ENCODE results near the gene OBP2A. TPM values are rescaled to one million over a fixed set of nuclear protein-coding genes. Genes with fewer than 3 reads are reported as not detected.
"Not testable (repeated sequence)": the region's sequence is repeated elsewhere in the genome, so short reads cannot be mapped to it uniquely, and the experiment has no call there.

OBP2A gene
- total RNA-seq, 4 donors from 2014 or later, result not detected

- Histone ChIP-seq H3K4me1 (no peaks in the 10 kb centered on the region), H3K4me3 (no peak overlapping the region), H3K9me3 (no peaks in the 10 kb centered on the region), H3K27me3 (no peaks in the 10 kb centered on the region), H3K27ac (no peak overlapping the region), H3K36me3 (peaks cover 0 to 10% (median 0%) of the 10 kb centered on the region in 4 donors)
- intact Hi-C loops (cut with DNase I; ENCODE audit: low total_unique reads) (no loop called here), in situ Hi-C loops (cut with MboI; ENCODE audit: low pct_ligation_motif_present in 1 of 4, low pct_unique_long_range_greater_than_20kb in 1 of 4, low sequenced_read_pairs in 3 of 4) (no loop called here)
- 70 to 89% methylated on average over 4 to 9 of the region's 9 CpGs for WGBS, 2 donors (ENCODE audit: low coverage in 1 of 2)
- no peak for DNase-seq
- TF ChIP-seq EP300 (IDR thresholded peaks at IDR 0.05; ENCODE audit: low read depth), result no peak
- no peak for TF ChIP-seq POLR2AphosphoS5 (IDR thresholded peaks at IDR 0.05)
These were observed 37.6 kb upstream of the OBP2A start for GRCh38 chr9:135508211-135508820.

- in situ Hi-C loops (cut with MboI; ENCODE audit: low pct_ligation_motif_present in 1 of 4, low pct_unique_long_range_greater_than_20kb in 1 of 4, low sequenced_read_pairs in 3 of 4) (no loop called here), intact Hi-C loops (cut with DNase I; ENCODE audit: low total_unique reads) (no loop called here)
- TF ChIP-seq POLR2A (IDR thresholded peaks at IDR 0.05) (no peak), EP300 (IDR thresholded peaks at IDR 0.05; ENCODE audit: low read depth) (no peak), POLR2AphosphoS5 (IDR thresholded peaks at IDR 0.05) (no peak), CTCF (IDR thresholded peaks at IDR 0.05) (no peak)
- H3K9me3 ChIP-seq, result no peaks in the 10 kb centered on the region
- WGBS, 2 donors (ENCODE audit: low coverage in 1 of 2), result 64 to 80% methylated on average over 2 of the region's 2 CpGs
- H3K27ac ChIP-seq, result no peak overlapping the region
- no peak overlapping the region for H3K4me3 ChIP-seq
- H3K4me1 ChIP-seq, result no peaks in the 10 kb centered on the region
- H3K36me3 ChIP-seq, result no peaks in the 10 kb centered on the region
- no peaks in the 10 kb centered on the region for H3K27me3 ChIP-seq
- DNase-seq, result no peak
These were observed 36.5 kb upstream of the OBP2A start for GRCh38 chr9:135509458-135509857.

- no peaks in the 10 kb centered on the region for H3K4me1 ChIP-seq
- WGBS, 2 donors (ENCODE audit: low coverage in 1 of 2), result 71 to 78% methylated on average over 6 to 10 of the region's 10 CpGs
- no peak overlapping the region for H3K27ac ChIP-seq
- no peak overlapping the region for H3K4me3 ChIP-seq
- no peak for DNase-seq
- peaks cover under 1% of the 10 kb centered on the region for H3K27me3 ChIP-seq
- TF ChIP-seq EP300 (IDR thresholded peaks at IDR 0.05; ENCODE audit: low read depth) (no peak), POLR2AphosphoS5 (IDR thresholded peaks at IDR 0.05) (no peak), POLR2A (IDR thresholded peaks at IDR 0.05) (no peak), CTCF (IDR thresholded peaks at IDR 0.05) (no peak)
- intact Hi-C loops (cut with DNase I; ENCODE audit: low total_unique reads), result no loop called here
- H3K9me3 ChIP-seq, result no peaks in the 10 kb centered on the region
- no peaks in the 10 kb centered on the region for H3K36me3 ChIP-seq
- in situ Hi-C loops (cut with MboI; ENCODE audit: low pct_ligation_motif_present in 1 of 4, low pct_unique_long_range_greater_than_20kb in 1 of 4, low sequenced_read_pairs in 3 of 4), result no loop called here
These were observed 33.7 kb upstream of the OBP2A start for GRCh38 chr9:135512241-135512603.

GRCh38 chr9:135512904-135513303 is 33.0 kb upstream of the OBP2A start:
- H3K4me3 ChIP-seq, result no peak overlapping the region
- no peak for DNase-seq
- H3K36me3 ChIP-seq, result no peaks in the 10 kb centered on the region
- H3K9me3 ChIP-seq, result no peaks in the 10 kb centered on the region
- in situ Hi-C loops (cut with MboI; ENCODE audit: low pct_ligation_motif_present in 1 of 4, low pct_unique_long_range_greater_than_20kb in 1 of 4, low sequenced_read_pairs in 3 of 4), result no loop called here
- intact Hi-C loops (cut with DNase I; ENCODE audit: low total_unique reads), result no loop called here
- peaks cover 6% of the 10 kb centered on the region for H3K27me3 ChIP-seq
- no peaks in the 10 kb centered on the region for H3K4me1 ChIP-seq
- TF ChIP-seq POLR2AphosphoS5 (IDR thresholded peaks at IDR 0.05) (no peak), POLR2A (IDR thresholded peaks at IDR 0.05) (no peak), EP300 (IDR thresholded peaks at IDR 0.05; ENCODE audit: low read depth) (no peak), CTCF (IDR thresholded peaks at IDR 0.05) (no peak)
- 34% methylated on average over 7 of the region's 7 CpGs; no CpG with 5 or more reads in 1 of the 2 donors for WGBS, 2 donors (ENCODE audit: low coverage in 1 of 2)
- H3K27ac ChIP-seq, result no peak overlapping the region

GRCh38 chr9:135513351-135513846 is 32.5 kb upstream of the OBP2A start:
- Histone ChIP-seq H3K27ac (no peak overlapping the region), H3K36me3 (no peaks in the 10 kb centered on the region), H3K9me3 (no peaks in the 10 kb centered on the region), H3K4me3 (no peak overlapping the region), H3K27me3 (peaks cover 9% of the 10 kb centered on the region), H3K4me1 (no peaks in the 10 kb centered on the region)
- DNase-seq, result no peak
- 80 to 83% methylated on average over 6 to 19 of the region's 19 CpGs for WGBS, 2 donors (ENCODE audit: low coverage in 1 of 2)
- in situ Hi-C loops (cut with MboI; ENCODE audit: low pct_ligation_motif_present in 1 of 4, low pct_unique_long_range_greater_than_20kb in 1 of 4, low sequenced_read_pairs in 3 of 4) (no loop called here), intact Hi-C loops (cut with DNase I; ENCODE audit: low total_unique reads) (no loop called here)
- TF ChIP-seq EP300 (IDR thresholded peaks at IDR 0.05; ENCODE audit: low read depth) (no peak), CTCF (IDR thresholded peaks at IDR 0.05) (no peak), POLR2AphosphoS5 (IDR thresholded peaks at IDR 0.05) (no peak), POLR2A (IDR thresholded peaks at IDR 0.05) (no peak)

GRCh38 chr9:135513906-135514305 is 32.0 kb upstream of the OBP2A start:
- H3K27ac ChIP-seq; H3K4me3 ChIP-seq; H3K4me1 ChIP-seq; intact Hi-C loops (cut with DNase I; ENCODE audit: low total_unique reads); H3K9me3 ChIP-seq; in situ Hi-C loops (cut with MboI; ENCODE audit: low pct_ligation_motif_present in 1 of 4, low pct_unique_long_range_greater_than_20kb in 1 of 4, low sequenced_read_pairs in 3 of 4); H3K36me3 ChIP-seq; DNase-seq: not testable (repeated sequence)
- H3K27me3 ChIP-seq, result peaks cover 12% of the 10 kb centered on the region
- WGBS, 2 donors (ENCODE audit: low coverage in 1 of 2), result 77% methylated on average over 8 of the region's 9 CpGs; no CpG with 5 or more reads in 1 of the 2 donors

Measured in transverse colon (tissue), 4 donors.